GM18520 (cell line): Measurements from ENCODE around the gene RIT2.
"Not testable (repeated sequence)": the region's sequence is repeated elsewhere in the genome, so short reads cannot be mapped to it uniquely, and the experiment has no call there.

Experiments used
- ATAC-seq: cut with Tn5 transposase; IDR thresholded peaks from one replicate; pipeline ENCODE4 v1.9.1; 2021; ENCODE audit not compliant: unreplicated experiment

Gene RIT2

GRCh38 chr18:42778445-42779042, 336.9 kb downstream of the RIT2 start:
- no peak for ATAC-seq

DNA sequence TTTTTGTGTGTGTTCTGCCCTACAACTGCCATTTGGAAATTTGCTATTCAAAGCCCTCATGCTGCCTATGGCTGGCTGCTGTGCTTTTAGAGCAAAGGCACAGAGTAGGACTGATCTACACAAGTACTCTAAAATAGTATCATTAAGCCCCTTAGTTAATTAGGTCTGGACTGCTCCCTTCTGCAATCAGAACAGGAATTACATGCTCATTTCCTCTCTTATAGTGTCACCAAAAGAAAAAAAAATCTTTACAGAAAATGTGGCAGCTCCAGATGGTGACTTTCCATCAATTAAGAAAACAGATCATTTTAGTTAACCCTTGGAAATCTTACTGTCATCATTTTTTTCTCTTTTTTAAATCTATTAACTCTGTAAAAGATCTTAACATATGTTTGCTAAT, 337.5 kb downstream of the RIT2 start:
- no peak for ATAC-seq

- no peak for ATAC-seq
Observed at GRCh38 chr18:42773870-42774269, 341.6 kb downstream of the RIT2 start.

DNA sequence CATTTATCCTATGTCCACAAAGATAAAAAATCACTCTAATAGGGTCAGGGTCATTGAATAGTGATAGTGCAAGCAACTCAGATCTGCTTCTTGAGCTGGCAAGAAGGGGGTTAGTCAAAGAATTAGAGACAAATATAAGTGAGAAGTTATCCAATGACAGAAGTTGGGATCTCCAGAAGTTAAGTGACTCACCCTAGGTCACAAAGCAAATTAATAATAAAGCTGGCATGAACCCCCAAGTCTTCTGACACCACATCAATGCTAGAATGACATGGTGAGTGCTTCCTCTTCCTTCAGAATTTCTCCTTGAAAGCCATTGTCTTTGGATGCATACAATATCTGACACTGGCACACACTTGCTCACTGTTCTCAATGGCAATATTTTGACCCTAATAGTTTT, 343.5 kb downstream of the RIT2 start:
- ATAC-seq, result no peak

DNA sequence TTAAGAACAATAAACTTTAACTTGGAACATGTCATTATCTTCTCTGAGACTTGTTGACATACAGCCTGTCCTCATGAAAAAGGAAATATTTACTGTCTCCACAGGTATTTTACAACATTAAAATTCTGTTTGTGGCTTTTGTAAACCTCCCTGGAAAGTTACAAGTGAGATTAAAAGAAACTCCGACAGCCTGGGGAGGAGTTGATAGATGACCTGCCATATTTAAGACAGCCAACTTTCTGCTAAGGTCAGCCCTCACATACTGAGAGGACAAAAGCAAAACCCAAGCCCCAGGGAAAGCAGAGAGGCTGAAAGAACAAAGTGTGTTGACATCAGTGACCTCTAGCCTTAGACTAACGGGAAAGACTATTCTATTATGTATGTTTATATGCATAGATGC, 350.2 kb downstream of the RIT2 start:
- no peak for ATAC-seq

GRCh38 chr18:42760290-42760689, 355.2 kb downstream of the RIT2 start:
- no peak for ATAC-seq

DNA sequence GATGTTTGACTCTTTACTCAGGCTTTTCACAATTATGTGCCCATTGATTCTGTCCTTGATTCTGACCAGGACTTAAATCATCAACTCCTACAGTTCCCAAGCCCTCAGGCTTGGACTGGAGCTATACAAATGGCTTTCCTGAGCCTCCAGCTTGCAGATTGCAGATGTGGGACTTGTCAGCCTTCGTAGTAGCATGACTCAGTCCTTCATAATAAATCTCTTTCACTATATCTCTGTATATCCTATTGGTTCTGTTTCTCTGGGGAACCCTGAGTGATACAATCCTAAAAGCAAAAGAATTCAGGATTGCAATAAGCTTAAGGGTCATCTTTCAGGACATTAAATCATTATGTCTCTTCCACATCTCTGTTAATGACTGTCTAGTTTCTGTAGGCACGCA, 356.6 kb downstream of the RIT2 start:
- no peak for ATAC-seq

DNA sequence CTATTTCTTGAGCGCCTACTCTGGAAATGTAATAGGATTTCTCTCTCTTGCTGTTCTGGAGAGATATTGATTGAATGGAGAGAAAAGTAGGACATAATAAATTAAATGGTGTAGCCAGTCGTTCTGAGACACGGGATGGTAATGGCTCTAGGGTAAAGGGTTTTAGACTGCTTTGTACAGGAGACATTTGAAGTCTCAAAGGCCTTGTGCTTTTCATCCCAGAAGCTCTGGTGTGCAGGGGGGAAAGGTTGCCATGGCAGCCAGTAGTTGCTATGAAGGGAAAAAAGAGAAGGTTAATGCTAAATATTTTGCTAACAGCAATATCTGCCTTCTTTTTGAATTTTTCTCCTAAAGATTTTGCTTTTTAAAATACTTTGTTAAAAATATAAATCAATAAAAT, 359.3 kb downstream of the RIT2 start:
- no peak for ATAC-seq

DNA sequence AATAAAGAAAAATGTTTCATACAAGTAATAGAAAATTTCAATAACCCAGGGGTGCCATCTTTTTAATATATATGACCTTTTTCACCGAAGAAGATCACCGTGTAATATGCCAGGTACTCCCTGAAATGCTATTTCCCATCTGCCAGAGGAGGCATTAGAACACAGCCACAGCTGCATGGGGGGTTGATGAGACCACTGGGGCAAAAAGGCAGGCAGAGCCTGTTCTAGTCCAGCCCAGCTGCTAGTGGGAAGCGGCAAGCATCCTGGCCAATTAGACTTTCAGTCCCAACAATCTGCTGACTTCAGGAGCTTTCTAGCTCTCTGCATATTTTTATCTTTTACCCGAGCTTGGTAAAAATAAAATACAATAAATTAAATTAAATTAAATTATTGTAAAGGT, 362.6 kb downstream of the RIT2 start:
- no peak for ATAC-seq

GRCh38 chr18:42746794-42747193, 368.7 kb downstream of the RIT2 start:
- ATAC-seq, result no peak

- no peak for ATAC-seq
Observed at GRCh38 chr18:42745931-42746330, 369.6 kb downstream of the RIT2 start.

GRCh38 chr18:42745171-42745570, 370.3 kb downstream of the RIT2 start:
- no peak for ATAC-seq

DNA sequence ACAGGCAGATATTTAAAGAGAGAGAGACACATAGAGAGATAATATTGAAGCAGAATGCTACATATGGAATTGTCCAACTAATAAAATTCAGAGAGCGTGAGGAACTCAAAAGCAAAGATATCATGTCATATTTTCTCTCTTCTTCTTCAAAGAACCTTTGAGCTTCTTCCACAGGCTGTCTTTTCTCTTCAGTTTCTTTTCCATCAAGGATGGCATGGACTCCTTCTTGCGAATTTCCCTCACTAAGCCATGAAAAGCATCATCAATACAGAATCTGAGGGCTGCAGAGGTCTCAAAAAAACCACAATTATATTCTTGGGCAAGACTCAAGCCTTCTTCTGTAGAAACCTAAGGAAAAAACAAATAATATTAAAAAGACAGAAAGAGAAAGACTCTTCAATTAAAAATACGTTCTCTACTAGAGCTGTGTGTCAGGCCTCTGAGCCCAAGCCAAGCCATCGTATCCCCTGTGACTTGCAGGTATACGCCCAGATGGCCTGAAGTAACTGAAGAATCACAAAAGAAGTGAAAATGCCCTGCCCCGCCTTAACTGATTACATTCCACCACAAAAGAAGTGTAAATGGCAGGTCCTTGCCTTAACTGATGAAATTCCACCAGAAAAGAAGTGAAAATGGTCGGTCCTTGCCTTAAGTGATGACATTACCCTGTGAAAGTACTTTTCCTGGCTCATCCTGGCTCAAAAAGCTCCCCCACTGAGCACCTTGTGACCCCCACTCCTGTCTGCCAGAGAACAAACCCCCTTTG, 371.9 kb downstream of the RIT2 start:
- no peak for ATAC-seq

- no peak for ATAC-seq
Observed at GRCh38 chr18:42742969-42743368, 372.5 kb downstream of the RIT2 start.

DNA sequence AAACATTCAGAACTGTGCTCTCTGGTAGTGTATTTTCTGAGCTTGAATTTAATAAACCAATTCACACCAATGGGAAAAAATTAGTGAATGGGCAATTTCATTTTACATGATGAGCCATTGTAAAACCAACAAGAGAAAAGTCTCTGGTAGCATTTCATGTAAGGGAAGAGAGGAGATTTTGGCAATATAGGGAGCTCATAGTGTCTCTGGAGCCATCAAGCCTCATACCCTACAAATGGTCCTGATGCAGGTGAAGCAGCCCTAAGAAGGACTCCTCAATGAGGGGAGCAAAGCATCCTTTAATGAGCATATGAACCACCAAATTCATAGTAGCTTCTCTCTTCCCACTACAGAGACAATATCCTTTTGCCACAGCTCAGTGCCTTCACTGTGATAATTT, 373.0 kb downstream of the RIT2 start:
- ATAC-seq, result no peak

GRCh38 chr18:42741805-42742347, 373.6 kb downstream of the RIT2 start:
- ATAC-seq, result not testable (repeated sequence)

- not testable (repeated sequence) for ATAC-seq
Observed at GRCh38 chr18:42741299-42741698, 374.2 kb downstream of the RIT2 start.

DNA sequence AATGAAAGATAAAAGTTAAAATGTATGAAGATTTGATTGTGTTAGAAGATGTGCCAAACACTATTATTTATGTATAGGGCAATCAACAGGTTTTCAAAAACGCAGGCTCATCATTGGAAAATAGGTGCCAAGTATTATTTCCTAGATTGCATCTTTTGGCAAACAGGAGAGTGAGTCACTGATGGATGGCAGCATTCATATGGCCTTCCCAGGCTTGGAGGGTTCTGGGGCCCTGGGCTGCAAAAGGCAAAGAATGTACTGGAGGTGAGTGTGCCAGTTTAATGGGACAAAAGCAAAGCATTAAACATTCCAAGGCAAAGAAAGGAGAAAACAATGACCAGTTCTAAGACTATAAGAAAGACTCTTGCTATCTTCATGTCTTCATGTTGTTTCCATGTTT, 379.4 kb downstream of the RIT2 start:
- ATAC-seq, result no peak

DNA sequence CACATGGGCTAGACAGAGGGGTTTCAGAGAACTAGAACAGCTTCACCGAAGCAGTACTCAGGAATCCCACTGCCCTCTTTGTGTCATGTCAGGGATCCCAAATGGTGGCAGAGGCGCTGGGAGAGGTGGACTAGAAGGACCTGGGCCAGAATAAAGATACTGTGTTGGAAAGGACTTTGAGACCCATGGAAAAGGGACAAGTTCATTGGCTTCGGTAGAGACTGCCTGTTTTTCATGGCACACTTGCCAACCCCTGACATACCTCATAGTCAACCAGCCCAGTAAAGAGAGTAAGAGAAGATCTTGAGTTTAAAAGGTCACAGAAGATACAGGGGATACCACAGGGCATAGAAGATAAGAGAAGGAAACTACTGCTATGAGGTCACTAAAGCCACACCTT, 381.0 kb downstream of the RIT2 start:
- no peak for ATAC-seq

DNA sequence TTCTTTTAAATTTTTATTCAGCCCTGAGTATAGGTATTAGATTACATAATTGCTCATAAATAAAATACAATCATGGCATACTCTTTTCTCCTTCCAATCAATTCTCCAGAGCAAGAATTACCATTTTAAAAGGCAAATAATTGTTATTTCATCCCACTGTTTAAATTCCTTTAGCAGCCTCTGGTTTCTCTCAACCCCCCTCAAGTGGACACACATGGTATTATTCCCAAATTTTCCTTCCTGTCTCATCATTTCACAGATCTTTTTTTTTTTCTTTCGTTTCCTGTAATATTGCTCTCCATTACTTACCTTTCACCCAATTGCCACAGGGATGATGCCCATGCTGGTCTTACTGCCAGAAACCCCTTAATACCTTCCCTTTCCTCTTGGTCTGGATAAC, 385.2 kb downstream of the RIT2 start:
- ATAC-seq, result no peak

DNA sequence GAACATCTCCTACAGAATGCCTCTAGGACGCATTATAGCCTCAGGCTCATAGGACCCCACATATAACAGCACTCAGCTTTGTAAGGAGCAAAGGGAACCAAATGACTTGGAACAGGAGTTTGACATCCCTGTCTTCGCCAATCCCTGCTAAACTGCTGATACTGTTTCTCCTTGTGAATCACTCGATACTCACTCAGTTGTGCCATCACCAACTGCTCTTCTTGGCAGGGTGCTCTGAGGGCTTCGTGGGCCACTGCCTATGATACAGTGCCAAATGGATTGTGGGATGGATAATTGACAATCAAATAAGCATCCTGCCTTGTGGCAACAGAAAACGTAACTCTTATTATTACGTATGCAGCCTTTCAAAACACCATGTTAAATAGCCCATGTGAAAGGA, 396.3 kb downstream of the RIT2 start:
- no peak for ATAC-seq

DNA sequence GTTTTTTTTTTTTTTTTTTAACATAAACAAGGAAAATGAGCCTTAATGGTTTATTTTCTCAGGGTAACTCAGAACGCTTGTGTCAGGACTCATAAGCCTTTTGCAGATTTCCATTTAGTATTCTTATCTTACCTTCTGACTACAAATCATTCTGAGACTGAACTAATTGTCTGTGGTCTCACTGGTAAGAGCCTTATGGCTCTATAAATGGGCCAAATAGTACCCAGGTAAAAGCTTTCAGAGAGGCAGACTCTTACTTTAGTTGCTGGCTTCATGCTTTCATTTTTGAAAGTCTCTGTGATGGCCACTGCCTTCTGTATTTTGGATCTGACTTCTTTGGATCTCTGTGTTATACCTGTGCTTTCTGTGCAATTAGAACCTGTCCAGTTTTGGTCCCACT, 403.4 kb downstream of the RIT2 start:
- ATAC-seq, result no peak

- ATAC-seq, result no peak
Observed at GRCh38 chr18:42707080-42707479, 408.4 kb downstream of the RIT2 start.
